GM18868 (cell line): ENCODE measurements around the gene CCDC7.
"Not testable (repeated sequence)": the region's sequence is repeated elsewhere in the genome, so short reads cannot be mapped to it uniquely, and the experiment has no call there.

ENCODE experiments used
- ATAC-seq: cut with Tn5 transposase; IDR thresholded peaks from one replicate; pipeline ENCODE4 v1.9.1; 2021; ENCODE audit warnings: mild to moderate bottlenecking, moderate library complexity; ENCODE audit not compliant: unreplicated experiment

Gene CCDC7

GRCh38 chr10:32446536-32447406, 831 bp downstream of the CCDC7 start:
- ATAC-seq: peak; percentile 4

GRCh38 chr10:32454148-32454547, 8.2 kb downstream of the CCDC7 start:
- ATAC-seq: no peak

- no peak for ATAC-seq
Observed at GRCh38 chr10:32459051-32459698, 13.2 kb downstream of the CCDC7 start.

GRCh38 chr10:32461203-32461602, 15.3 kb downstream of the CCDC7 start:
- peak; percentile 45 for ATAC-seq

GRCh38 chr10:32471232-32471631, 25.3 kb downstream of the CCDC7 start:
- ATAC-seq: peak; percentile 85

GRCh38 chr10:32477499-32477898, 31.6 kb downstream of the CCDC7 start:
- ATAC-seq: no peak

- ATAC-seq: no peak
Observed at GRCh38 chr10:32481606-32482005, 35.7 kb downstream of the CCDC7 start.

- not testable (repeated sequence) for ATAC-seq
Observed at GRCh38 chr10:32483019-32483502, 37.1 kb downstream of the CCDC7 start.

- not testable (repeated sequence) for ATAC-seq
Observed at GRCh38 chr10:32488038-32488437, 42.1 kb downstream of the CCDC7 start.

- no peak for ATAC-seq
Observed at GRCh38 chr10:32489158-32489557, 43.2 kb downstream of the CCDC7 start.

- ATAC-seq: no peak
Observed at GRCh38 chr10:32489901-32490300, 44.0 kb downstream of the CCDC7 start.

GRCh38 chr10:32494562-32494961, 48.6 kb downstream of the CCDC7 start:
- ATAC-seq: not testable (repeated sequence)

GRCh38 chr10:32500136-32500535, 54.2 kb downstream of the CCDC7 start:
- not testable (repeated sequence) for ATAC-seq

- no peak for ATAC-seq
Observed at GRCh38 chr10:32501906-32502305, 56.0 kb downstream of the CCDC7 start.

- not testable (repeated sequence) for ATAC-seq
Observed at GRCh38 chr10:32505762-32506420, 60.0 kb downstream of the CCDC7 start.

- no peak for ATAC-seq
Observed at GRCh38 chr10:32511599-32511998, 65.7 kb downstream of the CCDC7 start.

GRCh38 chr10:32516567-32517495, 70.9 kb downstream of the CCDC7 start:
- no peak for ATAC-seq

- ATAC-seq: no peak
Observed at GRCh38 chr10:32530231-32530630, 84.3 kb downstream of the CCDC7 start.

GRCh38 chr10:32538256-32538655, 92.3 kb downstream of the CCDC7 start:
- ATAC-seq: no peak

GRCh38 chr10:32540691-32541470, 94.9 kb downstream of the CCDC7 start:
- no peak for ATAC-seq
